GM12878 (cell line): Measurements from ENCODE around the gene DMAC1. TPM values are rescaled to one million over a fixed set of nuclear protein-coding genes. Genes with fewer than 3 reads are reported as not detected.

Source experiments
- ATAC-seq: fragments of 200-7000 bp; cut with Tn5 transposase; 3 replicates; pipeline ENCODE4 v1.9.1; 2020; ENCODE audit warnings: mild to moderate bottlenecking, moderate library complexity
- BruUV-seq: library from RNA; stranded (reverse); fragments of 400-500 nt; replicated peaks from 2 replicates; lab custom pipeline; 2021; lab: Mats Ljungman, UMichigan
- CTCF ChIA-PET: fragments of 300-600 bp; sonication (Branson Sonifier 250); formaldehyde crosslinking; extraction: SDS; loops from one replicate; lab custom pipeline; 2021; ENCODE audit warnings: inconsistent platforms; lab: Yijun Ruan, JAX
- POLR2A ChIA-PET: fragments of 350-600 bp; formaldehyde crosslinking; extraction: SDS; loops from one replicate; lab custom pipeline; 2021; ENCODE audit warnings: inconsistent platforms; lab: Charles Lee
- RAD21 ChIA-PET: fragments of 300-600 bp; sonication (Branson Sonifier 250); formaldehyde crosslinking; loops from one replicate; lab custom pipeline; 2023; ENCODE audit warnings: antibody characterized with exemption; ENCODE audit not compliant: unreplicated experiment; lab: Charles Lee
- SMC1A ChIA-PET: fragments of 300-600 bp; sonication (Branson Sonifier 250); formaldehyde crosslinking; loops from one replicate; lab custom pipeline; 2023; ENCODE audit not compliant: unreplicated experiment, uncharacterized antibody; lab: Charles Lee
- DNase-seq: peaks from one replicate; pipeline ENCODE4 v3.0.0-alpha.2; 2011; ENCODE audit warnings: low read depth, low spot score
- FAIRE-seq: peaks from 3 replicates; lab custom pipeline; 2011; peaks lifted over from hg19 to GRCh38; lab: Jason Lieb, UNC
- H2AFZ ChIP-seq: 2 replicates; pipeline ENCODE4 v1.6.0; 2011; ENCODE audit warnings: low read depth, low read length, control low read depth; ENCODE audit not compliant: control insufficient read depth
- H3K27ac ChIP-seq: 2 replicates; pipeline ENCODE4 v1.5.1; 2011; ENCODE audit warnings: control low read depth; ENCODE audit not compliant: control insufficient read depth, insufficient read depth
- H3K27me3 ChIP-seq, 2 experiments: replicated peaks in 1 of 2; 2 replicates each; pipeline versions ENCODE4 v1.6.0 to v1.6.1; 2011; ENCODE audit warnings: low read length in 1 of 2; ENCODE audit not compliant: control insufficient read depth in 2 of 2, insufficient read depth in 2 of 2
- H3K36me3 ChIP-seq, 2 experiments: 2 replicates each; pipeline ENCODE4 v1.5.1; 2011; ENCODE audit warnings: low read length in 1 of 2; ENCODE audit not compliant: control insufficient read depth in 2 of 2, insufficient read depth in 2 of 2
- H3K4me1 ChIP-seq: 2 replicates; pipeline ENCODE4 v1.6.1; 2011; ENCODE audit warnings: mild to moderate bottlenecking, low read length, moderate library complexity, mixed read lengths; ENCODE audit not compliant: control insufficient read depth, insufficient read depth
- H3K4me2 ChIP-seq: 2 replicates; pipeline ENCODE4 v1.6.0; 2011; ENCODE audit warnings: control low read depth; ENCODE audit not compliant: control insufficient read depth, insufficient read depth
- H3K4me3 ChIP-seq: fragments of 200-600 bp; sonication (generic); 2 replicates; pipeline ENCODE4 v1.5.1; 2016
- H3K79me2 ChIP-seq: 2 replicates; pipeline ENCODE4 v1.6.0; 2011; ENCODE audit warnings: low read length; ENCODE audit not compliant: control insufficient read depth, insufficient read depth
- H3K9ac ChIP-seq: 2 replicates; pipeline ENCODE4 v1.8.0; 2011; ENCODE audit warnings: low read length, control low read depth, mixed read lengths; ENCODE audit not compliant: control insufficient read depth, insufficient read depth
- H3K9me3 ChIP-seq: replicated peaks from 3 replicates; pipeline ENCODE4 v1.5.1; 2011; ENCODE audit warnings: mild to moderate bottlenecking, low read length; ENCODE audit not compliant: control insufficient read depth, insufficient read depth
- H4K20me1 ChIP-seq: 2 replicates; pipeline ENCODE4 v1.6.0; 2011; ENCODE audit not compliant: control insufficient read depth, insufficient read depth
- BMI1 ChIP-seq: fragments of 450-650 bp; IDR thresholded peaks from 2 replicates; pipeline ENCODE4 v1.6.1; 2016; ENCODE audit warnings: mild to moderate bottlenecking, moderate library complexity, borderline replicate concordance
- CBFB ChIP-seq: IDR thresholded peaks from 2 replicates; pipeline ENCODE4 v1.6.1; 2016; ENCODE audit warnings: antibody characterized with exemption, low read depth
- KAT2A ChIP-seq: conservative IDR thresholded peaks from 2 replicates; pipeline ENCODE4 v1.6.1; 2011; ENCODE audit warnings: low read depth, low read length; ENCODE audit not compliant: control insufficient read depth
- MYB ChIP-seq: fragments of 150-350 bp; IDR thresholded peaks from 2 replicates; pipeline ENCODE4 v1.6.1; 2014; ENCODE audit warnings: mild to moderate bottlenecking, low read depth, low read length, borderline replicate concordance
- NFIC ChIP-seq: IDR thresholded peaks from 2 replicates; pipeline ENCODE4 v1.6.1; 2012; ENCODE audit warnings: low read depth, mild to moderate bottlenecking, inconsistent platforms, low read length, moderate library complexity
- NR2F1 ChIP-seq: fragments of 450-650 bp; conservative IDR thresholded peaks from 2 replicates; pipeline ENCODE4 v1.6.1; 2017; ENCODE audit warnings: mild to moderate bottlenecking
- SMC3 ChIP-seq: IDR thresholded peaks from 2 replicates; pipeline ENCODE4 v1.6.1; 2011; ENCODE audit warnings: low read length, improper control_type of control experiment, borderline replicate concordance
- TCF12 ChIP-seq: IDR thresholded peaks from 2 replicates; pipeline ENCODE4 v1.6.1; 2011; ENCODE audit warnings: low read depth, mild to moderate bottlenecking, low read length
- ZNF24 ChIP-seq: fragments of 450-650 bp; IDR thresholded peaks from 2 replicates; pipeline ENCODE4 v1.6.1; 2017; ENCODE audit warnings: antibody characterized with exemption, mild to moderate bottlenecking
- ZNF384 ChIP-seq: IDR thresholded peaks from 2 replicates; pipeline ENCODE4 v1.6.1; 2012; ENCODE audit warnings: low read depth, mild to moderate bottlenecking, low read length, improper control_type of control experiment, borderline replicate concordance
- ZNF622 ChIP-seq: fragments of 450-650 bp; IDR thresholded peaks from 2 replicates; pipeline ENCODE4 v1.6.1; 2017; ENCODE audit warnings: mild to moderate bottlenecking, inconsistent platforms
- ZZZ3 ChIP-seq: IDR thresholded peaks from 2 replicates; pipeline ENCODE4 v1.6.1; 2011; ENCODE audit warnings: low read depth; ENCODE audit not compliant: control insufficient read depth, insufficient read length
- WGBS: methylation state at CpG from one replicate; pipeline ENCODE4 v1.1.6; 2016; ENCODE audit warnings: low lambda C conversion rate; ENCODE audit not compliant: insufficient replicate concordance, insufficient coverage; ENCODE audit errors: missing lambda C conversion rate; 5-methylcytosine and 5-hydroxymethylcytosine counted together
- in situ Hi-C: fragments of 300-500 bp; cut with MboI; formaldehyde crosslinking; loops from 9 replicates; pipeline ENCODE4 v1.14.3; 2018; ENCODE audit warnings: mixed read lengths
- intact Hi-C: fragments of 100-400 bp; cut with micrococcal nuclease; formaldehyde crosslinking; loops from one replicate; pipeline ENCODE4 v1.14.2; 2022; ENCODE audit not compliant: unreplicated experiment
- polyA plus RNA-seq, 11 experiments: library from polyadenylated mRNA; depleted of rRNA in 4 of 11; unstranded in 6 of 11; stranded (reverse) in 5 of 11; fragments of >200 nt; fragmentation: Nextera tagmentation in 4 of 11; fragmentation: Illumina TruSeq in 1 of 11; extraction: Ambion mirVana in 4 of 11; extraction: Trizol in 1 of 11; gene quantifications; 1 replicate in 1 of 11; 2 replicates in 10 of 11; pipeline versions ENCODE4 v1.2.1 to v1.2.3, GENCODE V29; 2011 to 2016; ENCODE audit warnings: inconsistent platforms in 2 of 11, missing spikeins in 2 of 11, low read depth in 1 of 11
- total RNA-seq, 4 experiments: library from RNA; depleted of rRNA in 3 of 4; stranded (reverse); fragments of >200 nt in 3 of 4; fragmentation: Illumina TruSeq in 1 of 4; extraction: Trizol in 1 of 4; gene quantifications; 2 replicates each; pipeline versions ENCODE4 v1.2.1 to v1.2.3, GENCODE V29; 2013 to 2021
- TF ChIP-seq, protein P1 (sequence below): fragments of 450-650 bp; conservative IDR thresholded peaks from 2 replicates; pipeline ENCODE4 v1.6.1; 2017; ENCODE audit warnings: mild to moderate bottlenecking, moderate library complexity
- TF ChIP-seq, protein P2 (sequence below): fragments of 450-650 bp; IDR thresholded peaks from 2 replicates; pipeline ENCODE4 v1.6.1; 2017; ENCODE audit warnings: mild to moderate bottlenecking, low read depth, inconsistent platforms; ENCODE audit not compliant: poor library complexity, severe bottlenecking
- TF ChIP-seq, protein P3 (sequence below): fragments of 450-650 bp; IDR thresholded peaks from 2 replicates; pipeline ENCODE4 v1.6.1; 2017; ENCODE audit warnings: mild to moderate bottlenecking, moderate library complexity

The DMAC1 gene
- total and polyA plus RNA-seq, 10 of the 15 experiments (the other 5 are each of a cell fraction or from before 2014, with no cell fraction given): 16.0 to 123 (median 44.5) TPM

DNA sequence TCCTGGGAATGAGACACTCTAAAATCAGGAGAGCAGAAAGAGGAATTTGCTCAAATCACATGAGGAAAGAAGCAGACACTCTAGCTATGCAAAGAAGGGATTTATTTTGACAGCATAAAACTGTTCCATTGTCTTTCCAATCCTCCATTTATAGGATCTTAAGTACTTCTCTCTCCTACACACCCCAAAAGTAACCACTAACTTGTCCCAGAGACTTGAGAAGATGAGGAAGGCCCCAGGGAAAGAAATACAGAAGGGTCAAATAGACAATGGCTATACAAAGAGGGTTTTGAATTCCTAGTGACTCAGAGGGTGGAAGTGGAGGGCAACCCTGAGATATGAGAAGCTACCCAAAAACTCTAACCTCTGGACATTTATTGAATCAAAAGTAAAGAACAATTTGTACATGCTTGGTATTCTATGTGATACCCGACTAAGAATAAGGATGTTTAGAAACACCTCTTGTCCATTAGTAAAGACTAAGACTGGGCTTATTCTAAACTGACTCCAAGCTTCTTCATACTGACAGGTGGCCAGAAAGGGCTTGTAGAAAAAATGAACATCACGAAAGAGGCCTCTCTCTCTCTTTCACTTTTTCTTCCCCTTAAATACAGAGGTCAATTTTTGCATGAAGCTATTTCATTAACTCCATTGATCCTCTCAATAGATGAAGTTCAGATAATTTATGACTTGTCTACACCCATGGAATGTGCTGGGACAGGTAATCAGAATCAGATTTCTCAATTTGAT lies 20.6 kb downstream of the DMAC1 start:
- Histone ChIP-seq H2AFZ (no peak overlapping the region), H3K4me1 (no peaks in the 10 kb centered on the region), H3K9me3 (no peaks in the 10 kb centered on the region), H3K79me2 (no peaks in the 10 kb centered on the region), H3K4me3 (no peak overlapping the region), H3K27ac (no peak overlapping the region), H3K36me3 (no peaks in the 10 kb centered on the region), H3K4me2 (no peak overlapping the region), H4K20me1 (no peaks in the 10 kb centered on the region), H3K9ac (no peak overlapping the region), H3K27me3 (no peaks in the 10 kb centered on the region)
- in situ Hi-C loops (loop anchor here (25.0 kb wide), 3 partner anchors 492 to 1892 kb away; partner anchors contain the start of gene MLANA), intact Hi-C loops (no loop called here)
- WGBS: 56% methylated on average over 2 of the region's 2 CpGs
- ChIA-PET CTCF (interaction anchor here (1.3 to 1.7 kb wide), 2 partner anchors 8 to 15 kb away, joined by 3 to 5 read pairs; no protein-coding TSS in a partner anchor), SMC1A (no interaction called here), POLR2A (interaction anchor here (0.9 kb wide), 1 partner anchor 16 kb away, joined by 3 read pairs; no protein-coding TSS in a partner anchor), RAD21 (no interaction called here)
- no peak for DNase-seq
- BruUV-seq: no TSS peak
- no peak for FAIRE-seq
- ATAC-seq: no peak
- TF ChIP-seq SMC3: no peak
- no peak for TF ChIP-seq NR2F1
- TF ChIP-seq, protein P1, sequence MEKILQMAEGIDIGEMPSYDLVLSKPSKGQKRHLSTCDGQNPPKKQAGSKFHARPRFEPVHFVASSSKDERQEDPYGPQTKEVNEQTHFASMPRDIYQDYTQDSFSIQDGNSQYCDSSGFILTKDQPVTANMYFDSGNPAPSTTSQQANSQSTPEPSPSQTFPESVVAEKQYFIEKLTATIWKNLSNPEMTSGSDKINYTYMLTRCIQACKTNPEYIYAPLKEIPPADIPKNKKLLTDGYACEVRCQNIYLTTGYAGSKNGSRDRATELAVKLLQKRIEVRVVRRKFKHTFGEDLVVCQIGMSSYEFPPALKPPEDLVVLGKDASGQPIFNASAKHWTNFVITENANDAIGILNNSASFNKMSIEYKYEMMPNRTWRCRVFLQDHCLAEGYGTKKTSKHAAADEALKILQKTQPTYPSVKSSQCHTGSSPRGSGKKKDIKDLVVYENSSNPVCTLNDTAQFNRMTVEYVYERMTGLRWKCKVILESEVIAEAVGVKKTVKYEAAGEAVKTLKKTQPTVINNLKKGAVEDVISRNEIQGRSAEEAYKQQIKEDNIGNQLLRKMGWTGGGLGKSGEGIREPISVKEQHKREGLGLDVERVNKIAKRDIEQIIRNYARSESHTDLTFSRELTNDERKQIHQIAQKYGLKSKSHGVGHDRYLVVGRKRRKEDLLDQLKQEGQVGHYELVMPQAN: no peak
- TF ChIP-seq NFIC: no peak
- TF ChIP-seq, protein P2, sequence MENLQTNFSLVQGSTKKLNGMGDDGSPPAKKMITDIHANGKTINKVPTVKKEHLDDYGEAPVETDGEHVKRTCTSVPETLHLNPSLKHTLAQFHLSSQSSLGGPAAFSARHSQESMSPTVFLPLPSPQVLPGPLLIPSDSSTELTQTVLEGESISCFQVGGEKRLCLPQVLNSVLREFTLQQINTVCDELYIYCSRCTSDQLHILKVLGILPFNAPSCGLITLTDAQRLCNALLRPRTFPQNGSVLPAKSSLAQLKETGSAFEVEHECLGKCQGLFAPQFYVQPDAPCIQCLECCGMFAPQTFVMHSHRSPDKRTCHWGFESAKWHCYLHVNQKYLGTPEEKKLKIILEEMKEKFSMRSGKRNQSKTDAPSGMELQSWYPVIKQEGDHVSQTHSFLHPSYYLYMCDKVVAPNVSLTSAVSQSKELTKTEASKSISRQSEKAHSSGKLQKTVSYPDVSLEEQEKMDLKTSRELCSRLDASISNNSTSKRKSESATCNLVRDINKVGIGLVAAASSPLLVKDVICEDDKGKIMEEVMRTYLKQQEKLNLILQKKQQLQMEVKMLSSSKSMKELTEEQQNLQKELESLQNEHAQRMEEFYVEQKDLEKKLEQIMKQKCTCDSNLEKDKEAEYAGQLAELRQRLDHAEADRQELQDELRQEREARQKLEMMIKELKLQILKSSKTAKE: no peak
- TF ChIP-seq ZNF622: no peak
- TF ChIP-seq ZZZ3: no peak
- TF ChIP-seq BMI1: no peak
- TF ChIP-seq ZNF384: no peak
- no peak for TF ChIP-seq ZNF24
- no peak for TF ChIP-seq TCF12
- TF ChIP-seq, protein P3, sequence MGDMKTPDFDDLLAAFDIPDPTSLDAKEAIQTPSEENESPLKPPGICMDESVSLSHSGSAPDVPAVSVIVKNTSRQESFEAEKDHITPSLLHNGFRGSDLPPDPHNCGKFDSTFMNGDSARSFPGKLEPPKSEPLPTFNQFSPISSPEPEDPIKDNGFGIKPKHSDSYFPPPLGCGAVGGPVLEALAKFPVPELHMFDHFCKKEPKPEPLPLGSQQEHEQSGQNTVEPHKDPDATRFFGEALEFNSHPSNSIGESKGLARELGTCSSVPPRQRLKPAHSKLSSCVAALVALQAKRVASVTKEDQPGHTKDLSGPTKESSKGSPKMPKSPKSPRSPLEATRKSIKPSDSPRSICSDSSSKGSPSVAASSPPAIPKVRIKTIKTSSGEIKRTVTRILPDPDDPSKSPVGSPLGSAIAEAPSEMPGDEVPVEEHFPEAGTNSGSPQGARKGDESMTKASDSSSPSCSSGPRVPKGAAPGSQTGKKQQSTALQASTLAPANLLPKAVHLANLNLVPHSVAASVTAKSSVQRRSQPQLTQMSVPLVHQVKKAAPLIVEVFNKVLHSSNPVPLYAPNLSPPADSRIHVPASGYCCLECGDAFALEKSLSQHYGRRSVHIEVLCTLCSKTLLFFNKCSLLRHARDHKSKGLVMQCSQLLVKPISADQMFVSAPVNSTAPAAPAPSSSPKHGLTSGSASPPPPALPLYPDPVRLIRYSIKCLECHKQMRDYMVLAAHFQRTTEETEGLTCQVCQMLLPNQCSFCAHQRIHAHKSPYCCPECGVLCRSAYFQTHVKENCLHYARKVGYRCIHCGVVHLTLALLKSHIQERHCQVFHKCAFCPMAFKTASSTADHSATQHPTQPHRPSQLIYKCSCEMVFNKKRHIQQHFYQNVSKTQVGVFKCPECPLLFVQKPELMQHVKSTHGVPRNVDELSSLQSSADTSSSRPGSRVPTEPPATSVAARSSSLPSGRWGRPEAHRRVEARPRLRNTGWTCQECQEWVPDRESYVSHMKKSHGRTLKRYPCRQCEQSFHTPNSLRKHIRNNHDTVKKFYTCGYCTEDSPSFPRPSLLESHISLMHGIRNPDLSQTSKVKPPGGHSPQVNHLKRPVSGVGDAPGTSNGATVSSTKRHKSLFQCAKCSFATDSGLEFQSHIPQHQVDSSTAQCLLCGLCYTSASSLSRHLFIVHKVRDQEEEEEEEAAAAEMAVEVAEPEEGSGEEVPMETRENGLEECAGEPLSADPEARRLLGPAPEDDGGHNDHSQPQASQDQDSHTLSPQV: no peak
- no peak for TF ChIP-seq KAT2A
- no peak for TF ChIP-seq MYB
- TF ChIP-seq CBFB: no peak
